ENCODE data around the gene HSD17B2.

GRCh38 chr16:82017911-82018568 is 17.0 kb upstream of the HSD17B2 start:
- TF ChIP-seq CTCF (IDR thresholded peaks at IDR 0.05) = no peak
- TF ChIP-seq POLR2A (IDR thresholded peaks at IDR 0.05) = no peak

All from tibial nerve (tissue), 3 donors.